GM23338 (cell line): Measurements from ENCODE around the gene VRK3.

Source experiments
- POLR2AphosphoS5 ChIP-seq: IDR thresholded peaks from 2 replicates; pipeline ENCODE4 v1.6.1; 2016; ENCODE audit warnings: antibody characterized with exemption, low read depth
- TF ChIP-seq, protein P1 (sequence below), 2 experiments: fragments of 200-600 bp in 1 of 2; sonication (generic) in 1 of 2; conservative IDR thresholded peaks; 2 replicates each; pipeline versions ENCODE4 v1.5.1 to v1.6.1; 2016 to 2017; ENCODE audit warnings: antibody characterized with exemption in 2 of 2, low read depth in 2 of 2, mild to moderate bottlenecking in 2 of 2, moderate library complexity in 1 of 2

DNA sequence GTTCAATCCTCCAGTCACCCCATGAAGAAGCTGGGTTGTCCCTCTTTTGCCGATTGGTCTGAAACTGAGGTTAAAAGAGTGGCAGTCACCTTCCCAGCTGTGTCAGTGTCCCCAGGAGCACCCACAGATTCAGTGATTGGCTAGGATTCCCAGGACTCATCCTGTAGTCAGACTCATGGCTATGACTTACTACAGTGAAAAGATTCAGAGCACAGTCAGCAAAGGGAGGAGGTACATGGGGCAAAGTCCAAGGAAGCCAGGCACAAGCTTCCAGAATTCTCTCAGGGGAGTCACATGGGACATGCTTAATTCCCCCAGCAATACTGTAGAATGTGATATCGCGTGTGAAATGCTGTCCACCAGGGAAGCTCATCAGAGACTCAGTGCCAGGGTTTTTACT, 14.8 kb upstream of the VRK3 start:
- TF ChIP-seq, protein P1, sequence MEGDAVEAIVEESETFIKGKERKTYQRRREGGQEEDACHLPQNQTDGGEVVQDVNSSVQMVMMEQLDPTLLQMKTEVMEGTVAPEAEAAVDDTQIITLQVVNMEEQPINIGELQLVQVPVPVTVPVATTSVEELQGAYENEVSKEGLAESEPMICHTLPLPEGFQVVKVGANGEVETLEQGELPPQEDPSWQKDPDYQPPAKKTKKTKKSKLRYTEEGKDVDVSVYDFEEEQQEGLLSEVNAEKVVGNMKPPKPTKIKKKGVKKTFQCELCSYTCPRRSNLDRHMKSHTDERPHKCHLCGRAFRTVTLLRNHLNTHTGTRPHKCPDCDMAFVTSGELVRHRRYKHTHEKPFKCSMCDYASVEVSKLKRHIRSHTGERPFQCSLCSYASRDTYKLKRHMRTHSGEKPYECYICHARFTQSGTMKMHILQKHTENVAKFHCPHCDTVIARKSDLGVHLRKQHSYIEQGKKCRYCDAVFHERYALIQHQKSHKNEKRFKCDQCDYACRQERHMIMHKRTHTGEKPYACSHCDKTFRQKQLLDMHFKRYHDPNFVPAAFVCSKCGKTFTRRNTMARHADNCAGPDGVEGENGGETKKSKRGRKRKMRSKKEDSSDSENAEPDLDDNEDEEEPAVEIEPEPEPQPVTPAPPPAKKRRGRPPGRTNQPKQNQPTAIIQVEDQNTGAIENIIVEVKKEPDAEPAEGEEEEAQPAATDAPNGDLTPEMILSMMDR (conservative IDR thresholded peaks at IDR 0.05; ENCODE audit: low read depth in 2 of 2), result no peak
- no peak for TF ChIP-seq POLR2AphosphoS5
